Endodermal cell (in vitro differentiated cells): Measurements from ENCODE around the gene SUPT6H. TPM values are rescaled to one million over a fixed set of nuclear protein-coding genes. Genes with fewer than 3 reads are reported as not detected.

ENCODE experiments used
- DNase-seq: peaks from one replicate; pipeline ENCODE4 v3.0.0-alpha.2; 2017
- H3K27ac ChIP-seq: 2 replicates; pipeline ENCODE4 v1.5.1; 2013; ENCODE audit warnings: mild to moderate bottlenecking, low read depth, low read length, moderate library complexity
- H3K27me3 ChIP-seq: 2 replicates; pipeline ENCODE4 v1.6.1; 2013; ENCODE audit warnings: mild to moderate bottlenecking, low read length, moderate library complexity; ENCODE audit not compliant: insufficient read depth, control insufficient read depth, poor library complexity, severe bottlenecking
- H3K36me3 ChIP-seq: 2 replicates; pipeline ENCODE4 v1.7.0; 2013; ENCODE audit warnings: mild to moderate bottlenecking, low read length, moderate library complexity; ENCODE audit not compliant: control insufficient read depth, insufficient read depth
- H3K4me1 ChIP-seq: one replicate; pipeline ENCODE4 v1.7.0; 2013; ENCODE audit warnings: low read length; ENCODE audit not compliant: control insufficient read depth, insufficient read depth
- H3K4me3 ChIP-seq: 2 replicates; pipeline ENCODE4 v1.5.1; 2013; ENCODE audit warnings: mild to moderate bottlenecking, low read length, moderate library complexity
- H3K9ac ChIP-seq: 2 replicates; pipeline ENCODE4 v1.6.1; 2013; ENCODE audit warnings: mild to moderate bottlenecking, low read length, moderate library complexity; ENCODE audit not compliant: poor library complexity, severe bottlenecking; ENCODE audit errors: extremely low read depth
- H3K9me3 ChIP-seq: 2 replicates; pipeline ENCODE4 v1.6.1; 2013; ENCODE audit warnings: mild to moderate bottlenecking, low read length, moderate library complexity; ENCODE audit not compliant: control insufficient read depth
- H3K27ac Mint-ChIP-seq: 2 replicates; pipeline ENCODE4 v1.8.0; 2020; ENCODE audit warnings: mixed read lengths
- H3K27me3 Mint-ChIP-seq: 2 replicates; pipeline ENCODE4 v1.8.0; 2021; ENCODE audit warnings: mild to moderate bottlenecking, mixed read lengths; ENCODE audit not compliant: insufficient read depth
- H3K36me3 Mint-ChIP-seq: 2 replicates; pipeline ENCODE4 v1.8.0; 2020; ENCODE audit warnings: low read depth, mixed read lengths
- H3K4me1 Mint-ChIP-seq: 2 replicates; pipeline ENCODE4 v1.8.0; 2020; ENCODE audit warnings: mixed read lengths
- H3K4me3 Mint-ChIP-seq: 2 replicates; pipeline ENCODE4 v1.8.0; 2020; ENCODE audit warnings: mild to moderate bottlenecking, moderate library complexity, mixed read lengths
- H3K9me3 Mint-ChIP-seq: 2 replicates; pipeline ENCODE4 v1.8.0; 2020; ENCODE audit warnings: mild to moderate bottlenecking, mixed read lengths
- WGBS, 2 experiments: methylation state at CpG; one replicate each; pipeline versions ENCODE4 v1.1.5 to v1.1.7; 2013; ENCODE audit warnings: missing lambda C conversion rate in 2 of 2, mixed read lengths in 1 of 2; ENCODE audit not compliant: insufficient coverage in 1 of 2, insufficient read length in 1 of 2; 5-methylcytosine and 5-hydroxymethylcytosine counted together
- total RNA-seq, 2 donors: library from RNA; stranded (reverse); fragmentation: NEBNext Ultra II Directional in 1 of 2; extraction: Animal tissue kit (Norgen Biotek cat#: 25700) in 1 of 2; gene quantifications; 2 replicates in 1 of 2; 3 replicates in 1 of 2; pipeline ENCODE4 v1.2.1, GENCODE V29; 2021
- TF ChIP-seq, protein P1 (sequence below): fragments of 200-600 bp; sonication (generic); conservative IDR thresholded peaks from 2 replicates; pipeline ENCODE4 v1.5.0; 2021; ENCODE audit warnings: antibody characterized with exemption, mild to moderate bottlenecking

SUPT6H gene
- total RNA-seq, 2 donors from 2014 or later = 54.4 to 72.1 TPM

DNA sequence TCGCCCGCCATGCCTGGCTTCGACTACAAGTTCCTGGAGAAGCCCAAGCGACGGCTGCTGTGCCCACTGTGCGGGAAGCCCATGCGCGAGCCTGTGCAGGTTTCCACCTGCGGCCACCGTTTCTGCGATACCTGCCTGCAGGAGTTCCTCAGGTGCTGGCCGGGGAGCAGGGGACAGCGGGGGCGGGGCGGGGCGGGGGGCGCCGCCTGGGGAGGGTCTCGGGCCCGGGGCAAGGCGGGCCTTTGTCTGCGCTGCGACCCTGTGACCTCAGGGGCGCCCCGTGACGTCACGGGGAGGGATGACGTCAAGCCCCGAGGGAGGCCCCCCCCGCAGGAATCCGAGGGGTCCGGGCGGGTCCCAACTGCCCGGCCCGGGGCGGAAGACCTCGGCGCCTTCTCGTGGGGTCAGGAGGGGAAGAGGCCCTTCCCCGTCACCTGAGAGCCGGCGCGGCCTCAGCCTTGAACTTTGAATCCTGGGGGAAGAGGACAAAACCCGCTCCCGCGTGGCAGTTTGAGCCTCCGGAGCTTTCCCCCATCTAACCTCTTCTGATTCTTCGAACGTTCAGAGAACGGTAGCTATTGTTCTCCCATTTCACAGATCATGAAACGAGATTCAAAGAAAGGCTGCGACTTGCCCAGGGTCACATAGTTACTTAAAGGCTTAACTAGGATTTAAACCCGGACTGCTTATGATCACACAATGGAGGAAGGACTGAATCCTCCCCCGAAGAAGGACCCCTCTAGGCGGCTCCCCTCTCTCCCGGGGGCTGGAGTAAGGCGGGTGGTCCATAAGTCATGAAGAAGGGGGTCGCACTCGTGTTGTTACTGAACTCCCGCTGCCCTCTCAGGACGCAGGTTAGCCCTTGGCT lies 82.3 kb downstream of the SUPT6H start:
- H3K9ac ChIP-seq = peak overlapping the region; percentile 100
- 0 to 1% methylated on average over 32 to 61 of the region's 61 CpGs for WGBS, 2 experiments
- peaks cover 34% of the 10 kb centered on the region for H3K36me3 Mint-ChIP-seq

DNA sequence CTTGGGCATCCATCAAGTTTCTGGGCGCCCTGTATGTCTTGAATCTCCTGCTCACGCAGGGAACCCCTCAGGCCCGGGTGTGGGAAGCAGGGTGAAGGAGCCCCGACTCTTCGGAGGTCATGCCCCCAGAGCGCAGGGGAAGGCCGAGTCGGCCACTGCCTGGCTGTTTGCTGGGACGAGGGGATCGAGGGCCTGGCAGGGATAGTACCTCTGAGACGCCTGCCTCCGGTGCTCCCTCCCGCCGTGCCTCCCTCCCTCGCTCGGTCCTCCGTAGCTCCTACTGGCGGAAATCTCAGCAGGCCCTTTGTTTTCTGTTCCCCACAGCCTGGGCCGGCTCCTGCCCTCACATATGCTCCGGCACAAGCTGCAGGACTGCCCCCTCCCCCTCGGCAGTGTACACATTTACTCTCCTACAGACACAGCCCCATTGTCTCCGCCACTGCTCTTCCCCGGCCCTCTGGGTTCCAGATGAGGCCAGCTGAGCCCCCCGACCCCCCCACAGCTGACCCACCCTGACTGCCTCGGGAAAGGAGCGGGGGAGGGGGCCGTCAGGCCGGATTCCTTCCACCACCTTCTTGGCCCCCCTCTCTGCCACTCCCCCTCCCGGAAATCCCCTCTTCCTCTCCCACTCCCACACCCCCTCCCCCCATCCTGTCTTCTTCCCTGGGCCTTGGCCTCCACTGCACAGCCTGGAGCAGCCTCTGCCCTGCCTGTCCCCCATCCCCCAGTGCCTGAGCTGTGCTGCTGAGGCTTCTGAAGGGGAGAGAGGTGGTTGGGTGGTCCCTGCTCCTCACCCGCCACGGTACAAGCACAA lies 83.2 kb downstream of the SUPT6H start:
- H3K36me3 Mint-ChIP-seq = peaks cover 32% of the 10 kb centered on the region
- H3K4me1 ChIP-seq = peaks cover 12% of the 10 kb centered on the region

More for the DNA sequence above, 82.3 kb downstream of the SUPT6H start:
- TF ChIP-seq, protein P1, sequence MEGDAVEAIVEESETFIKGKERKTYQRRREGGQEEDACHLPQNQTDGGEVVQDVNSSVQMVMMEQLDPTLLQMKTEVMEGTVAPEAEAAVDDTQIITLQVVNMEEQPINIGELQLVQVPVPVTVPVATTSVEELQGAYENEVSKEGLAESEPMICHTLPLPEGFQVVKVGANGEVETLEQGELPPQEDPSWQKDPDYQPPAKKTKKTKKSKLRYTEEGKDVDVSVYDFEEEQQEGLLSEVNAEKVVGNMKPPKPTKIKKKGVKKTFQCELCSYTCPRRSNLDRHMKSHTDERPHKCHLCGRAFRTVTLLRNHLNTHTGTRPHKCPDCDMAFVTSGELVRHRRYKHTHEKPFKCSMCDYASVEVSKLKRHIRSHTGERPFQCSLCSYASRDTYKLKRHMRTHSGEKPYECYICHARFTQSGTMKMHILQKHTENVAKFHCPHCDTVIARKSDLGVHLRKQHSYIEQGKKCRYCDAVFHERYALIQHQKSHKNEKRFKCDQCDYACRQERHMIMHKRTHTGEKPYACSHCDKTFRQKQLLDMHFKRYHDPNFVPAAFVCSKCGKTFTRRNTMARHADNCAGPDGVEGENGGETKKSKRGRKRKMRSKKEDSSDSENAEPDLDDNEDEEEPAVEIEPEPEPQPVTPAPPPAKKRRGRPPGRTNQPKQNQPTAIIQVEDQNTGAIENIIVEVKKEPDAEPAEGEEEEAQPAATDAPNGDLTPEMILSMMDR = no peak
- no peaks in the 10 kb centered on the region for H3K9me3 Mint-ChIP-seq
- peaks cover 9% of the 10 kb centered on the region for H3K4me1 Mint-ChIP-seq
- Histone ChIP-seq H3K9me3 (no peaks in the 10 kb centered on the region), H3K4me3 (peak overlapping the region; percentile 99), H3K4me1 (peaks cover 10% of the 10 kb centered on the region), H3K36me3 (peaks cover 42% of the 10 kb centered on the region), H3K27me3 (no peaks in the 10 kb centered on the region), H3K27ac (peak overlapping the region; percentile 99)
- H3K27ac Mint-ChIP-seq = peak overlapping the region; percentile 99
- DNase-seq = peak; percentile 95
- H3K4me3 Mint-ChIP-seq = peak overlapping the region; percentile 93
- H3K27me3 Mint-ChIP-seq = no peaks in the 10 kb centered on the region

More for the DNA sequence above, 83.2 kb downstream of the SUPT6H start:
- DNase-seq = peak; percentile 82
- H3K9me3 Mint-ChIP-seq = no peaks in the 10 kb centered on the region
- peak overlapping the region; percentile 93 for H3K4me3 Mint-ChIP-seq
- peak overlapping the region; percentile 99 for H3K27ac Mint-ChIP-seq
- H3K9ac ChIP-seq = peak overlapping the region; percentile 100
- no peaks in the 10 kb centered on the region for H3K27me3 ChIP-seq
- 2% methylated on average over 12 to 30 of the region's 31 CpGs for WGBS, 2 experiments
- H3K4me1 Mint-ChIP-seq = peaks cover 9% of the 10 kb centered on the region
- H3K9me3 ChIP-seq = no peaks in the 10 kb centered on the region
- TF ChIP-seq, protein P1 = no peak
- peak overlapping the region; percentile 99 for H3K4me3 ChIP-seq
- H3K27me3 Mint-ChIP-seq = no peaks in the 10 kb centered on the region
- H3K27ac ChIP-seq = peak overlapping the region; percentile 99
- H3K36me3 ChIP-seq = peaks cover 45% of the 10 kb centered on the region
